ENCODE data around the gene MICOS13.

DNA sequence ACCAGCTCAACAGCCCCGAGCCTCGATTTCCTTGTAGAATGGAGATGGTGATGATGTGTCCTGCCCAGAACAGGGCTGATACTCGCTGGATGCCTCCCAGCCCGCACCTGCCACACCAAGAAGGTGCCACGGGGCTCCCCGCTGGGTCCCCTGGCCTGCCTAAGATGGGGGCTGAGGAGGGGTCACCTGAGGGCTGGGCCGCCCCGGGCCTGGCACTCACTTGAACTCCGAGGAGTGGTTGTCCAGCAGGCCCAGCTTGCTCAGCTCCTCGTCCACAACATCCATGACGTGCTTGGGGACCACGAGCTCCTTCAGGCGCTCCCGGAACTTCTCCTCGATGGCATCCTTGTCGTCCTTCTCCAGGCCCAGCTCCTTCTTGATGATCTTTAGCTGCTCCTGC lies 25.2 kb upstream of the MICOS13 start:
- TF ChIP-seq, protein P1, sequence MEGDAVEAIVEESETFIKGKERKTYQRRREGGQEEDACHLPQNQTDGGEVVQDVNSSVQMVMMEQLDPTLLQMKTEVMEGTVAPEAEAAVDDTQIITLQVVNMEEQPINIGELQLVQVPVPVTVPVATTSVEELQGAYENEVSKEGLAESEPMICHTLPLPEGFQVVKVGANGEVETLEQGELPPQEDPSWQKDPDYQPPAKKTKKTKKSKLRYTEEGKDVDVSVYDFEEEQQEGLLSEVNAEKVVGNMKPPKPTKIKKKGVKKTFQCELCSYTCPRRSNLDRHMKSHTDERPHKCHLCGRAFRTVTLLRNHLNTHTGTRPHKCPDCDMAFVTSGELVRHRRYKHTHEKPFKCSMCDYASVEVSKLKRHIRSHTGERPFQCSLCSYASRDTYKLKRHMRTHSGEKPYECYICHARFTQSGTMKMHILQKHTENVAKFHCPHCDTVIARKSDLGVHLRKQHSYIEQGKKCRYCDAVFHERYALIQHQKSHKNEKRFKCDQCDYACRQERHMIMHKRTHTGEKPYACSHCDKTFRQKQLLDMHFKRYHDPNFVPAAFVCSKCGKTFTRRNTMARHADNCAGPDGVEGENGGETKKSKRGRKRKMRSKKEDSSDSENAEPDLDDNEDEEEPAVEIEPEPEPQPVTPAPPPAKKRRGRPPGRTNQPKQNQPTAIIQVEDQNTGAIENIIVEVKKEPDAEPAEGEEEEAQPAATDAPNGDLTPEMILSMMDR (IDR thresholded peaks at IDR 0.05), result no peak
- TF ChIP-seq, protein P2, sequence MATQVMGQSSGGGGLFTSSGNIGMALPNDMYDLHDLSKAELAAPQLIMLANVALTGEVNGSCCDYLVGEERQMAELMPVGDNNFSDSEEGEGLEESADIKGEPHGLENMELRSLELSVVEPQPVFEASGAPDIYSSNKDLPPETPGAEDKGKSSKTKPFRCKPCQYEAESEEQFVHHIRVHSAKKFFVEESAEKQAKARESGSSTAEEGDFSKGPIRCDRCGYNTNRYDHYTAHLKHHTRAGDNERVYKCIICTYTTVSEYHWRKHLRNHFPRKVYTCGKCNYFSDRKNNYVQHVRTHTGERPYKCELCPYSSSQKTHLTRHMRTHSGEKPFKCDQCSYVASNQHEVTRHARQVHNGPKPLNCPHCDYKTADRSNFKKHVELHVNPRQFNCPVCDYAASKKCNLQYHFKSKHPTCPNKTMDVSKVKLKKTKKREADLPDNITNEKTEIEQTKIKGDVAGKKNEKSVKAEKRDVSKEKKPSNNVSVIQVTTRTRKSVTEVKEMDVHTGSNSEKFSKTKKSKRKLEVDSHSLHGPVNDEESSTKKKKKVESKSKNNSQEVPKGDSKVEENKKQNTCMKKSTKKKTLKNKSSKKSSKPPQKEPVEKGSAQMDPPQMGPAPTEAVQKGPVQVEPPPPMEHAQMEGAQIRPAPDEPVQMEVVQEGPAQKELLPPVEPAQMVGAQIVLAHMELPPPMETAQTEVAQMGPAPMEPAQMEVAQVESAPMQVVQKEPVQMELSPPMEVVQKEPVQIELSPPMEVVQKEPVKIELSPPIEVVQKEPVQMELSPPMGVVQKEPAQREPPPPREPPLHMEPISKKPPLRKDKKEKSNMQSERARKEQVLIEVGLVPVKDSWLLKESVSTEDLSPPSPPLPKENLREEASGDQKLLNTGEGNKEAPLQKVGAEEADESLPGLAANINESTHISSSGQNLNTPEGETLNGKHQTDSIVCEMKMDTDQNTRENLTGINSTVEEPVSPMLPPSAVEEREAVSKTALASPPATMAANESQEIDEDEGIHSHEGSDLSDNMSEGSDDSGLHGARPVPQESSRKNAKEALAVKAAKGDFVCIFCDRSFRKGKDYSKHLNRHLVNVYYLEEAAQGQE (IDR thresholded peaks at IDR 0.05; ENCODE audit: insufficient read depth in 1 of 2, low read depth in 2 of 2, low read length in 1 of 2), result no peak
